MCF 10A (cell line): ENCODE measurements around the gene NNMT. TPM values are rescaled to one million over a fixed set of nuclear protein-coding genes. Genes with fewer than 3 reads are reported as not detected.
A peak's percentile ranks its signal among the peaks of the same experiment; 100 is the strongest.

Experiments
- BruUV-seq: library from RNA; stranded (reverse); fragments of 400-500 nt; replicated peaks from 2 replicates; lab custom pipeline; 2021; lab: Mats Ljungman, UMichigan
- CTCF ChIA-PET: fragments of 300-600 bp; sonication (Branson Sonifier 250); formaldehyde crosslinking; extraction: SDS; loops from one replicate; lab custom pipeline; 2021; ENCODE audit warnings: antibody characterized with exemption, inconsistent platforms; lab: Yijun Ruan, JAX
- POLR2A ChIA-PET: fragments of 300-600, 350-650 bp; sonication (Branson Sonifier 250); formaldehyde crosslinking; extraction: SDS; loops from one replicate; lab custom pipeline; 2020; ENCODE audit warnings: antibody characterized with exemption, inconsistent platforms; lab: Yijun Ruan, JAX
- DNase-seq: peaks from one replicate; pipeline ENCODE4 v3.0.0-alpha.2; 2018; ENCODE audit not compliant: unreplicated experiment
- H3K27ac Mint-ChIP-seq: one replicate; pipeline ENCODE4 v1.8.0; 2022; ENCODE audit warnings: mild to moderate bottlenecking, low read depth, mixed read lengths; ENCODE audit not compliant: unreplicated experiment
- H3K27me3 Mint-ChIP-seq: one replicate; pipeline ENCODE4 v1.8.0; 2022; ENCODE audit warnings: mixed read lengths; ENCODE audit not compliant: insufficient read depth, unreplicated experiment
- H3K36me3 Mint-ChIP-seq: one replicate; pipeline ENCODE4 v1.8.0; 2022; ENCODE audit warnings: mild to moderate bottlenecking, moderate library complexity, mixed read lengths; ENCODE audit not compliant: insufficient read depth, unreplicated experiment
- H3K4me1 Mint-ChIP-seq: one replicate; pipeline ENCODE4 v1.8.0; 2022; ENCODE audit warnings: mixed read lengths; ENCODE audit not compliant: insufficient read depth, unreplicated experiment
- H3K4me3 Mint-ChIP-seq: one replicate; pipeline ENCODE4 v1.8.0; 2022; ENCODE audit warnings: mild to moderate bottlenecking, moderate library complexity, mixed read lengths; ENCODE audit not compliant: unreplicated experiment
- H3K9me3 Mint-ChIP-seq: one replicate; pipeline ENCODE4 v1.8.0; 2022; ENCODE audit warnings: mixed read lengths; ENCODE audit not compliant: unreplicated experiment
- CTCF ChIP-seq: fragments of 200-600 bp; IDR thresholded peaks from one replicate; pipeline ENCODE4 v1.8.0; 2022; ENCODE audit warnings: antibody characterized with exemption, mild to moderate bottlenecking; ENCODE audit not compliant: unreplicated experiment
- intact Hi-C: fragments of 100-400 bp; cut with micrococcal nuclease; formaldehyde crosslinking; loops from 2 replicates; pipeline ENCODE4 v1.14.1; 2022
- total RNA-seq: library from RNA; stranded (reverse); gene quantifications from 2 replicates; pipeline ENCODE4 v1.2.3, GENCODE V29; 2022

Gene NNMT
- total RNA-seq, 1 experiment from 2014 or later = 638 TPM

DNA sequence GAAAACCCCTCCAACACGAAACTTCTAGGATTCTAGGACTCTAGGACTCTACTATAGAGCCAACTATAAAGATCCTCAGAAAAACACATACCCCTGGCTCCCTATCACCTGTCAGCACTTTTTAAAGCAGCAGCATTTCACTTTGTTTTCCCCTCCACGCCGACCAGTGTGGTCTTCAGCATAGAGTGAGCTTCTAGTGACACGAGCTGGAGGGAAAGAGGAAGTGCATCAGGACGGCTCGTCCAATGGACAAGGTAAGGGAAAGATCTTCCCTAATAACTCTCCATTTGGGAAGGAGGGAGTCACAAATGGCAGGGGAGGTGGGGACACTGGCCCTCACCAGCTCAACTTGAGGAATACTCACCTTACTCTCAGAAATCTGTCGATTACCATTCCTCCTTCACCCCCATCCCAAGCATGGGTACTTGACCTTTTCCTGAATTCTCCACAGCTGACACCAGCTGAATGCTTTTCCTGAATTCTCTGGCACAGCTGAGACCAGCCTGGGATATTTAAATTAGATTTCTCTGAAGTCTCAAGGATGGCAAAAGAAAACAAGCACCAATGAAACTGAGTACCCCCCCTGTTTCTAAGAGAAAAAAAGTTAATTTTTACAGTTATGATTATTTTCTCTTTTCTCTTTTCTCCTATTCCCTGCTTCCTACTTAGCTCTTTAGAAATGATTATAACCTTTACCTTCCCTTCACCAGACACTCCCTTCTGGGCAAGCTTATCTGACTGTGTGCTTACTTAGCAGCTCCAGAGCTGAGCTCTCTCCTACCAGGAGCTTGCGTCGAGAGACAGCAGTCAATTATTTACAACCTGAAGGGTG lies 33.3 kb upstream of the NNMT start:
- POLR2A ChIA-PET = interaction anchor here (0.5 to 2.2 kb wide), 18 partner anchors 8 to 711 kb away, joined by 3 to 7 read pairs (median 4); partner anchors contain the start of gene NNMT
- H3K4me1 Mint-ChIP-seq = peaks cover 19% of the 10 kb centered on the region
- H3K27ac Mint-ChIP-seq = no peak overlapping the region
- no peaks in the 10 kb centered on the region for H3K9me3 Mint-ChIP-seq
- peak; percentile 51 for DNase-seq
- no peaks in the 10 kb centered on the region for H3K27me3 Mint-ChIP-seq
- no TSS peak for BruUV-seq
- intact Hi-C loops = loop anchor here (5.0 kb wide), 1 partner anchor 66 kb away; no protein-coding TSS in a partner anchor
- TF ChIP-seq CTCF = peak; percentile 47
- H3K36me3 Mint-ChIP-seq = no peaks in the 10 kb centered on the region
- no peak overlapping the region for H3K4me3 Mint-ChIP-seq
- CTCF ChIA-PET = interaction anchor here (0.6 to 7.7 kb wide), 24 partner anchors 11 to 389 kb away, joined by 3 to 82 read pairs (median 4); partner anchors contain the start of gene ZBTB16

DNA sequence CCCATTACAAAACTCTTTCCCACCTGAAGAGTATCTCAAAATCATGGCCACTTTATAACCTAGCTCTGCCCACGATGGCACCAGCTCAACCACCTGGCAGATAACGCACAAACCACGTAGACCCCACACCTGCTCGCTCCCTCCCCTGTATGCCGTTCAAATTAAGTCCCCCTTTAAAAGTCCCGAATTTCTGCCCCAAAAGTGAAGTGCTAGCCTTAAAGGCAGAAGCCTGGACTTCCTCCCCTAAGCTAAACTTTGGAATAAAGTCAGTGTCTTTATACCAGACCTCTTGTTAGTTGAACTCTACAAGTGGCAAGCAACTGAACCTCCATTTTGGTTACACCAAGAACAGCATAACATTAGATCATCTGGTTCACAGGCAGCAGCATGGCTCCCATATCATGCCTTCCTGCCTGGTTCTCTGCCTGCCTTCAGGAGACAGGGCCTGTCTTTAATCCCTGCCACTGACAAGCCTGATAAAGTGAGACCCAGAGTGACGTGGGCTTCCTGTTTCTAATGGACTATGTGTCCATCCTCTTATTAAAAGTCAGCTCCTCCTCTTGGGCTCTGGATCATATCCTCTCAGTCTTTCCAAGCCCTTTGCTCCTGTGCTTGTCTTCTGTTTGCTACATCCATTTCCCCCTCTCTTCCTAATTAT lies 32.6 kb upstream of the NNMT start:
- no peaks in the 10 kb centered on the region for H3K27me3 Mint-ChIP-seq
- peaks cover 16% of the 10 kb centered on the region for H3K4me1 Mint-ChIP-seq
- no peaks in the 10 kb centered on the region for H3K36me3 Mint-ChIP-seq
- CTCF ChIA-PET = interaction anchor here (0.6 to 7.7 kb wide), 12 partner anchors 11 to 367 kb away, joined by 3 to 82 read pairs (median 5); partner anchors contain the start of gene ZBTB16
- no peaks in the 10 kb centered on the region for H3K9me3 Mint-ChIP-seq
- DNase-seq = no peak
- POLR2A ChIA-PET = interaction anchor here (0.7 to 1.3 kb wide), 4 partner anchors 15 to 225 kb away, joined by 3 to 5 read pairs (median 4); no protein-coding TSS in a partner anchor
- no peak overlapping the region for H3K27ac Mint-ChIP-seq
- TF ChIP-seq CTCF = no peak
- intact Hi-C loops = loop anchor here (5.0 kb wide), 1 partner anchor 66 kb away; no protein-coding TSS in a partner anchor
- BruUV-seq = no TSS peak
- no peak overlapping the region for H3K4me3 Mint-ChIP-seq

DNA sequence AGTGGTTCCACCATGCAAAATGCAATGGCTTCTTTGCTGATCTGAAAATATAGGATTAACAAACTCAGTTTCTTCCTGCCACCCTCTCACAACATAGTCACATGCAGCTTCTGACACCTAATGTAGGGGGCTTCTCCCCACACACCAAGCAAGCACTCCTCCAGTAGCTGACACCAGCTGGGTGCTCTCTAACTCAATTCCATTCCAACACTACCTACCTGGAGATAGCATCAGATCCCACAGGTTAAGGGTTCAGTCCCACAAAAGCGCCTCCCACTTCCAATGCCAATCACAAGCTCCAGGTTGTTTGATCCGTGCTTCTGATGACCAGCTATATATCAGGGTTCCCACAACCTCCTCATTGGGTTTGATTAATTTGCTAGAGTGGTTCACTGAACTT lies 31.8 kb upstream of the NNMT start:
- Mint-ChIP-seq H3K4me1 (peaks cover 10% of the 10 kb centered on the region), H3K36me3 (peaks cover 7% of the 10 kb centered on the region), H3K27ac (no peak overlapping the region), H3K27me3 (no peaks in the 10 kb centered on the region), H3K9me3 (no peaks in the 10 kb centered on the region), H3K4me3 (no peak overlapping the region)
- no TSS peak for BruUV-seq
- DNase-seq = no peak
- ChIA-PET POLR2A (interaction anchor here (0.7 to 1.3 kb wide), 4 partner anchors 10 to 97 kb away, joined by 3 to 6 read pairs (median 3); no protein-coding TSS in a partner anchor), CTCF (interaction anchor here (0.6 to 7.7 kb wide), 11 partner anchors 10 to 368 kb away, joined by 3 to 82 read pairs (median 4); no protein-coding TSS in a partner anchor)
- intact Hi-C loops = loop anchor here (5.0 kb wide), 1 partner anchor 67 kb away; no protein-coding TSS in a partner anchor
- no peak for TF ChIP-seq CTCF
